Measurements from ENCODE around the gene CELSR1.
A peak's percentile ranks its signal among the peaks of the same experiment; 100 is the strongest.

CELSR1 gene

GRCh38 chr22:46581538-46582244 is 44.3 kb upstream of the CELSR1 start:
- Histone ChIP-seq H3K27ac (ENCODE audit: low read depth, low read length) (no peak overlapping the region), H3K4me1 (ENCODE audit: control insufficient read depth, insufficient read depth, low read length) (peaks cover 29% of the 10 kb centered on the region), H3K9ac (ENCODE audit: low read depth, low read length) (no peak overlapping the region), H3K27me3 (ENCODE audit: control insufficient read depth, insufficient read depth, low read length) (peaks cover 9% of the 10 kb centered on the region; the same call in 1 of the 2 replicates), H3K4me3 (ENCODE audit: low read depth, low read length) (no peak overlapping the region), H3K9me3 (ENCODE audit: control insufficient read depth, insufficient read depth, low read length) (no peaks in the 10 kb centered on the region), H3K36me3 (ENCODE audit: control insufficient read depth, insufficient read depth, low read length) (no peaks in the 10 kb centered on the region)

GRCh38 chr22:46580940-46581537 is 43.6 kb upstream of the CELSR1 start:
- no peak overlapping the region for H3K9ac ChIP-seq (ENCODE audit: low read depth, low read length)
- no peaks in the 10 kb centered on the region for H3K36me3 ChIP-seq (ENCODE audit: control insufficient read depth, insufficient read depth, low read length)
- peaks cover 9% of the 10 kb centered on the region; the same call in 1 of the 2 replicates for H3K27me3 ChIP-seq (ENCODE audit: control insufficient read depth, insufficient read depth, low read length)
- H3K4me3 ChIP-seq (ENCODE audit: low read depth, low read length): no peak overlapping the region
- H3K4me1 ChIP-seq (ENCODE audit: control insufficient read depth, insufficient read depth, low read length): peaks cover 29% of the 10 kb centered on the region
- H3K9me3 ChIP-seq (ENCODE audit: control insufficient read depth, insufficient read depth, low read length): no peaks in the 10 kb centered on the region
- no peak overlapping the region for H3K27ac ChIP-seq (ENCODE audit: low read depth, low read length)

- Histone ChIP-seq H3K4me1 (ENCODE audit: control insufficient read depth, insufficient read depth, low read length) (peaks cover 28% of the 10 kb centered on the region), H3K9me3 (ENCODE audit: control insufficient read depth, insufficient read depth, low read length) (no peaks in the 10 kb centered on the region), H3K36me3 (ENCODE audit: control insufficient read depth, insufficient read depth, low read length) (no peaks in the 10 kb centered on the region), H3K4me3 (ENCODE audit: low read depth, low read length) (no peak overlapping the region), H3K9ac (ENCODE audit: low read depth, low read length) (no peak overlapping the region), H3K27me3 (ENCODE audit: control insufficient read depth, insufficient read depth, low read length) (peaks cover 9% of the 10 kb centered on the region; the same call in 1 of the 2 replicates), H3K27ac (ENCODE audit: low read depth, low read length) (no peak overlapping the region)
Measured at GRCh38 chr22:46579751-46580449, 42.5 kb upstream of the CELSR1 start.

GRCh38 chr22:46578824-46579561 is 41.6 kb upstream of the CELSR1 start:
- Histone ChIP-seq H3K27ac (ENCODE audit: low read depth, low read length) (no peak overlapping the region), H3K27me3 (ENCODE audit: control insufficient read depth, insufficient read depth, low read length) (peaks cover 9% of the 10 kb centered on the region; the same call in 1 of the 2 replicates), H3K9ac (ENCODE audit: low read depth, low read length) (no peak overlapping the region), H3K9me3 (ENCODE audit: control insufficient read depth, insufficient read depth, low read length) (no peaks in the 10 kb centered on the region), H3K36me3 (ENCODE audit: control insufficient read depth, insufficient read depth, low read length) (no peaks in the 10 kb centered on the region), H3K4me3 (ENCODE audit: low read depth, low read length) (no peak overlapping the region), H3K4me1 (ENCODE audit: control insufficient read depth, insufficient read depth, low read length) (peaks cover 19% of the 10 kb centered on the region)

GRCh38 chr22:46578251-46578823 is 40.9 kb upstream of the CELSR1 start:
- no peak overlapping the region for H3K4me3 ChIP-seq (ENCODE audit: low read depth, low read length)
- no peaks in the 10 kb centered on the region for H3K36me3 ChIP-seq (ENCODE audit: control insufficient read depth, insufficient read depth, low read length)
- H3K27ac ChIP-seq (ENCODE audit: low read depth, low read length): no peak overlapping the region
- H3K27me3 ChIP-seq (ENCODE audit: control insufficient read depth, insufficient read depth, low read length): peaks cover 9% of the 10 kb centered on the region; the same call in 1 of the 2 replicates
- H3K9ac ChIP-seq (ENCODE audit: low read depth, low read length): no peak overlapping the region
- H3K4me1 ChIP-seq (ENCODE audit: control insufficient read depth, insufficient read depth, low read length): peaks cover 18% of the 10 kb centered on the region
- no peaks in the 10 kb centered on the region for H3K9me3 ChIP-seq (ENCODE audit: control insufficient read depth, insufficient read depth, low read length)

- Histone ChIP-seq H3K4me1 (ENCODE audit: control insufficient read depth, insufficient read depth, low read length) (peaks cover 18% of the 10 kb centered on the region), H3K27me3 (ENCODE audit: control insufficient read depth, insufficient read depth, low read length) (peaks cover 9% of the 10 kb centered on the region; the same call in 1 of the 2 replicates), H3K36me3 (ENCODE audit: control insufficient read depth, insufficient read depth, low read length) (no peaks in the 10 kb centered on the region)
Measured at GRCh38 chr22:46577368-46578249, 40.2 kb upstream of the CELSR1 start.

GRCh38 chr22:46576556-46577367 is 39.3 kb upstream of the CELSR1 start:
- no peak overlapping the region for H3K27ac ChIP-seq (ENCODE audit: low read depth, low read length)
- peaks cover 5% of the 10 kb centered on the region; the same call in 1 of the 2 replicates for H3K9me3 ChIP-seq (ENCODE audit: control insufficient read depth, insufficient read depth, low read length)
- no peak overlapping the region for H3K9ac ChIP-seq (ENCODE audit: low read depth, low read length)

More at GRCh38 chr22:46577368-46578249, 40.2 kb upstream of the CELSR1 start:
- no peak overlapping the region for H3K27ac ChIP-seq (ENCODE audit: low read depth, low read length)
- H3K4me3 ChIP-seq (ENCODE audit: low read depth, low read length): peak overlapping the region; percentile 70
- H3K9me3 ChIP-seq (ENCODE audit: control insufficient read depth, insufficient read depth, low read length): no peaks in the 10 kb centered on the region
- H3K9ac ChIP-seq (ENCODE audit: low read depth, low read length): 0 out of 2 replicates have a peak overlapping the region, but pooled peaks have one; percentile 15

GRCh38 chr22:46575911-46576555 is 38.6 kb upstream of the CELSR1 start:
- H3K27ac ChIP-seq (ENCODE audit: low read depth, low read length): peak overlapping the region; percentile 70
- H3K9me3 ChIP-seq (ENCODE audit: control insufficient read depth, insufficient read depth, low read length): peaks cover 5% of the 10 kb centered on the region; the same call in 1 of the 2 replicates
- H3K4me1 ChIP-seq (ENCODE audit: control insufficient read depth, insufficient read depth, low read length): peaks cover 15% of the 10 kb centered on the region
- H3K9ac ChIP-seq (ENCODE audit: low read depth, low read length): no peak overlapping the region
- peak overlapping the region; percentile 68 for H3K4me3 ChIP-seq (ENCODE audit: low read depth, low read length)
- peaks cover 9% of the 10 kb centered on the region; the same call in 1 of the 2 replicates for H3K27me3 ChIP-seq (ENCODE audit: control insufficient read depth, insufficient read depth, low read length)
- H3K36me3 ChIP-seq (ENCODE audit: control insufficient read depth, insufficient read depth, low read length): no peaks in the 10 kb centered on the region

More at GRCh38 chr22:46576556-46577367, 39.3 kb upstream of the CELSR1 start:
- Histone ChIP-seq H3K36me3 (ENCODE audit: control insufficient read depth, insufficient read depth, low read length) (no peaks in the 10 kb centered on the region), H3K4me3 (ENCODE audit: low read depth, low read length) (peak overlapping the region; percentile 70), H3K4me1 (ENCODE audit: control insufficient read depth, insufficient read depth, low read length) (peaks cover 18% of the 10 kb centered on the region), H3K27me3 (ENCODE audit: control insufficient read depth, insufficient read depth, low read length) (peaks cover 9% of the 10 kb centered on the region; the same call in 1 of the 2 replicates)

Measured in HUES48 (cell line).